EL (cell line): Measurements from ENCODE around the gene SEC22C.
"Not testable (repeated sequence)": the region's sequence is repeated elsewhere in the genome, so short reads cannot be mapped to it uniquely, and the experiment has no call there.

Experiments used
- DNase-seq: peaks from one replicate; pipeline ENCODE4 v3.0.0-alpha.2; 2016

Gene SEC22C

GRCh38 chr3:42581709-42582473 lies at the start of gene SEC22C:
SEC22C (minus strand) TSS chr3:42581967; CDS start chr3:42569046, 12,921 bp downstream.
- DNase-seq: peak; percentile 93

GRCh38 chr3:42613462-42613861 lies 31.7 kb upstream of the SEC22C start:
- no peak for DNase-seq

- DNase-seq: no peak
These were observed 31.2 kb upstream of the SEC22C start for GRCh38 chr3:42612928-42613327.

- no peak for DNase-seq
These were observed 30.4 kb upstream of the SEC22C start for GRCh38 chr3:42612217-42612616.

GRCh38 chr3:42610976-42611375 lies 29.2 kb upstream of the SEC22C start:
- DNase-seq: no peak

GRCh38 chr3:42608581-42608980 lies 26.8 kb upstream of the SEC22C start:
- DNase-seq: peak; percentile 46

- DNase-seq: no peak
These were observed 23.9 kb upstream of the SEC22C start for GRCh38 chr3:42605546-42606173.

- DNase-seq: no peak
These were observed 21.2 kb upstream of the SEC22C start for GRCh38 chr3:42602961-42603360.

- no peak for DNase-seq
These were observed 20.3 kb upstream of the SEC22C start for GRCh38 chr3:42601896-42602581.

GRCh38 chr3:42600958-42601675 lies 19.4 kb upstream of the SEC22C start:
- DNase-seq: peak; percentile 78

- peak; percentile 99 for DNase-seq
These were observed 18.6 kb upstream of the SEC22C start, which contains the start of gene NKTR for GRCh38 chr3:42600111-42600957. NKTR (plus strand) TSS chr3:42600686; CDS start chr3:42601007, 321 bp downstream.

GRCh38 chr3:42597098-42597497 lies 15.3 kb upstream of the SEC22C start:
- DNase-seq: not testable (repeated sequence)

GRCh38 chr3:42595682-42596081 lies 13.9 kb upstream of the SEC22C start:
- DNase-seq: no peak

GRCh38 chr3:42593635-42594034 lies 11.9 kb upstream of the SEC22C start:
- no peak for DNase-seq

GRCh38 chr3:42591811-42592210 lies 10.0 kb upstream of the SEC22C start:
- no peak for DNase-seq

GRCh38 chr3:42590989-42591756 lies 9.4 kb upstream of the SEC22C start:
- DNase-seq: no peak

- DNase-seq: no peak
These were observed 7.8 kb upstream of the SEC22C start for GRCh38 chr3:42589382-42590109.

- no peak for DNase-seq
These were observed 6.9 kb upstream of the SEC22C start for GRCh38 chr3:42588625-42589024.

- no peak for DNase-seq
These were observed 805 bp upstream of the SEC22C start for GRCh38 chr3:42582474-42583070.

GRCh38 chr3:42581400-42581708 lies 413 bp downstream of the SEC22C start:
- DNase-seq: no peak
